ENCODE results near the gene TMEM167A.

TMEM167A gene

DNA sequence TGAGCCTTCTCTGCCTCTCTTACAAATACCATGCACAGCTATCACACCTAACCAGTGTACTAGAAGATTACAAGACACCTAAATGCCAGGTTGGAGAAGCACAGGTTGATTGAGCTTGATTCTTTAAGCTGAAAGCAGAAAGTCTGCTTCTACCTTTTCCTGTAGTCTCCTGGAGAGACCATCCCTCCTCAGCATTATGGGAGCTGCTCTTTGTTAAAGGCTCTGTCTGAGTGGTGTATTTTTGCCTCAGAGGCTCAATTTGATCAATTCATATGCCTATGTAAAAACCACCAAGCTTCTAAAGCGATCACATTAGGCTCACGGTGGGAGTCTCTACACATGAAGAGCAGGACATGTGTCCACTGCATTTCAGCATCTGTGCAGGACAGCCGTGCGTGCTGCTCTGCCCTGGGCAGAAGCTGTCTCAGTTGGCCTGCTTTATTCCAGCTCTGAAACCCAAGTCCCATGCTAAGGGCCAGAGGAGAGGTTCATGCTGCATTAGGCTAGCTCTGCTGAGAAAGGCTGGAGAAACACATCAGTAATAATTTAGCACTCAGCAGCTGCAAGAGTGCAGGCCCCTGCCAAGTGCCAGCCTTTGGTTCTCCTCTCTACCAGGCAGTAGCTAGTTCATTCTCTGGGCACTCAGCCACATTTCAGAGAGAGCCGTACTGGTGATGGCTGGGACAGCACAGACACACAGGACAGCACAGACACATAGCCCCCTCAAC, 41.7 kb downstream of the TMEM167A start:
- no peak for DNase-seq (ENCODE audit: low read depth in 2 of 2)

DNA sequence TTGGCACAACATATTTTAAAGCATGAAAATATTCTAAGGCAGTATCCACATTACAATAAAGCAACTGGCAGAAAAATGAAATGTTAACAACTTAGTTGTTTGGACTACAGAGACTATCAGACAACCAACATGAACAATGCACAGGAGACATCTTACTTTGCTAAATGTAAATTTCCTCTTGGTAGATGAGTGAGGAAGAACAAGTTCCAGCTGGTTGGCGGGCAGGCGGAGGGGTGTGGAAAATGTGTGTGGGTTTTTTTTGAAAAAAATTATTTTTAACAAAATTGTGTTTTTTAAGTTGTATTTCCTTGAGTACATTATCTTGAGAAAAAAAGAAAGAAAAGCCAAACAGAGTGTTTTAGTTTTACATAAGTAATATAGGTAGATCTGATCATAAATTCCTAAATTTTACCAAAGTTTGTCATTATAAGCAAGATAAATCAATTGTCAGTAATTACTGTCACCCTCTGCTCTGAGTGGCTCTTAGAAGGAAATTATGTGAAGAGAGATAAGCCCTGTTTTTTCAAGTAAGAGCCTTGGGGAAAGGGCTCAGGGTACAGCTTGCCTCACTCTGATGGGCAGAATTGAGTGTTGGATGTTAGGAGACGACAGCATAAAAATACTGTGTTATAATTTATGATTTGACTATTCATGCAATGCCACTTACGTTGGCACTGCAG, 42.5 kb downstream of the TMEM167A start:
- no peak for DNase-seq (ENCODE audit: low read depth in 2 of 2)

DNA sequence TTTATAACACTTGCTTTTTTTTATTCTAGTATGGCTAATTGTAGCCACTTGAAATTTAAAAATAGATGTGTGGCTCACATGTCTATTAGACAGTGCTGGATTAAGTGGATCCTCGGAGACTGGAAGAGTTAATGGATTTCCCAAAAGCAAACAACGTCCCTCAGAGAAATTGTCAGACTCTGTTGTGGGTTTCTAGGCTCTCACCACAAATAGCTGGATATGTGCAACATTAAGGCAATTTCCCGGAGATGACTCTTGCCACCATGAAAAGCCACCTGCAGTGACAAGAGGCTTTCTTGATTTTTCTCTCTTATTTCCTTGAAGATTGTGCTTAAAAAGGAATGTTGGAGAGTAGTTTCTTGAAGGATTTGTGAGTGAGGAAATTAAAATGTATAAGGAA, 43.2 kb downstream of the TMEM167A start:
- DNase-seq (ENCODE audit: low read depth in 2 of 2), result no peak

DNA sequence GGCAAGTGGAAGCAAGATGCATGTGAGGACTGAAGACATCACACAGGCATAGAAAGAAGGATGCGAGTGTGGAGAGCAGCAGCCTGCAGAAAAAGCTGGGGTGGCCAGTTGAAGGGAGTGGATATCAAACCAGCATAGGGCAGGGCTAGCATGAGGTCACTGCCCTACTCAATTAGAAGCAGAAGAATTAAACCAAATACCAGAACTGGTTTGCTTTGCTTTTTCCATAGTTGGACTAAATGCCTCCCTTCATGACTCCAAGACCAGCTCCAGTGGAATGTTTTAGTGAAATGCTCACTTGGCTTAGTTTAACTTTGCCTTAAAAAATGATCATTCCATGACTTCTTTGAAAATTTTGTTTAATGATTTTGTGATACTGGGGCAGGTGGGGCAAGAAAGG, 45.8 kb downstream of the TMEM167A start:
- DNase-seq (ENCODE audit: low read depth in 2 of 2), result no peak

DNA sequence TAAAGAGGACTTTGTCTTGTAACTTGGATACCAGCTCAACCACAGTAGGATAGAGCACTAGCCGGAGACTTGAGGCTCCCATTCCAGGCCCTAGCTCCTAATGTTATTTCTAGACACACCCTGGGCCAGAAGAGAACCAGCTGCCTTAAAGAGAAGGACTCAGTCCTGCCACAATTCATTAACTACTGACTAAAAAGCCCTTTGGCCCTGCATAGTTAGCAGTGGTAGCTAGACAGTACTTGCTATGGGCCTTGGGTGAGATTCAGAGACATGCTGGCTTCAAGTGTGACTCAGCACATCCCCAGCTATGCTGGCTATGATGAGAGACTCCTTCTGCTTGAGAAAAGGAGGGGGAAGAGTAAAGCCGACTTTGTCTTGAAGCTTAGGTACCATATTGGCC, 47.3 kb downstream of the TMEM167A start:
- DNase-seq (ENCODE audit: low read depth in 2 of 2), result no peak

DNA sequence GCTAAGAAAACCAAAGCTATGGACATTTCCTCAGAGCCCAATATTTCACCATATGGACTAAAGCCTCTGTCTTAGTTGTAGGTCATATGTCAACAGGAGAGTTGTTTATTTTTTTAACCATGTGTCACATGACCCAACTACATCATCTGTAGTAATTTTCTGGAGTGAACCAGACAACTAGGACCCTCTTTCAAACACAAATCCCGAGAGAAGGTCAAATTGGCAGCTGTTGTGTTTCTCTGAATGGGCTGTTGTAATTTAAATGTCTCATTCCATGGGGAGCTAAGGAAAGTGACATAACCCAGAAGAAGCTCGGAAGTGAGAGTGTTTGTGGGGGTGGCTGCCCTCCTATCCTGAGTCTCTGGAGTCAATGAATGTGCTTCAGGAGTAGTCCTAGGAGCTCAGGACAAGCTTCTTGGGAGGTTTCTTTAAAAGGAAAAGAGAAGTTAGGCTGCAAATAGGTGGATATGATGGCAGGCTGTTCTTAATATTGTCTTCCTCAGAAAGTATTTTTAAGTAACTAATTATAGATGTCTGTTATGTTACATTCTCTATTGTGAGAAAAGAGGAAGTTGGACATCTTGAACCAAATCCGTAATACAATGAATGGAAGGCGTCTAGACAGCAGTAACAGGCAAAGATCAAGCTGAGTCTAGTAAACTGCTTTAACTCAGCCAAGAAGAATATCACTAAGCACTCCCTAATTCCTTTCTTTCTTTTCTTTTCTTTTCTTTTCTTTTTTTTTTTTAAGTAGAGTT, 50.1 kb downstream of the TMEM167A start:
- no peak for DNase-seq (ENCODE audit: low read depth in 2 of 2)

DNA sequence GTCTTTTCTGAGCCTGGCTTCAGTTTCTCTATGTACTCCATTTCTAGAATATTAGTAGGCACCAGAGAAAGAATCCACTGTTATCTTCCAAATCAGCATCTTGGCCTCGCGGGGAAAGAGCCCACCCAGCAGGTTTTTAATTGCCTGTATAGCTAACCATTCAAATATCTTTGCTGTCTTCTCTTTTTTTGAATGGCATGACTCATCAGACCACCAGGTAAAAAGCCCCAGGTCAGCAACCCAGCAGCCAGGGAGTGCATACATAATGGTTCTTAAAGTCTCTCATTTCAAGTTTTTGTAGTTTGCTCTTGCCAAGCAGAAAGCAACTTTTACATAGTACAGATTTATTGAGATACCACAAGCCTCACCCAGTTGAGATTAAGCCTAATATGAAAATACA, 50.7 kb downstream of the TMEM167A start:
- DNase-seq (ENCODE audit: low read depth in 2 of 2), result no peak

DNA sequence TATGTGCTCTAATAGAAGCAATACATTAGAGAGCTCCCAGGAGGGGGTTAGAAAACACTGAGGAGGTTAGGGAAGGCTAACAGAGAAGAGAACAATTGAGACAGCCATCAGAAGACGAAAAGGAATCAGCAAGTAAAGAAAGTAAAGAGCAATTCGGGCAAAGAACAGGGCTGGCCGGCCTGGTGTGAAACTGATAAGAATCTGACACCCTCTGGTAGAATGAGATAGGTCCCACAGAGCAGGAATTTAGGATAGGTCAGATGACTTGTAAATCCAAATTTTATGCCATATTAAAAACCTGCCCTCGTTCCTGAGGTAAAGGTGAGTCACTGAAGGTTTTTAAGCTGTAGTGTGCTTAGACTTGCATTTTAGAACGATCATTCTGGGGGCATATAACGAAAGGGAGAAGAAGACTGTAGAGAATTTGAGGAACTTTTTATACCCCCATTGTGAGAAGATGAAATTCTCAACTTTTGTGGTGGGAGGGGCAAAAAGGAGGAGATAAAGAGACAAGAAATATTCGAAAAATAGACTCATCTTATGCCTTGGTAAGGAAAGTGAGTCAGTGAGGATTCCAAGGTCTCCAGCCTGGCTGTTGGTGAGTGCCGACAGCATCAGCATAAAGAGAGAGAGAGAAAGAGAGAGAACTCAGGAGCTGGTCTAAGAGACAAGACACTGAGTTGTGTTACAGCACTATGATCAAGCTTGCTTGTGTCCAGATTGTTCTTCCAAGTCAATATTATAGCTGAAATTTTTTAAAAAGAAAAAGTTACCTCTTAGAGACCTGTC, 51.3 kb downstream of the TMEM167A start:
- no peak for DNase-seq (ENCODE audit: low read depth in 2 of 2)

DNA sequence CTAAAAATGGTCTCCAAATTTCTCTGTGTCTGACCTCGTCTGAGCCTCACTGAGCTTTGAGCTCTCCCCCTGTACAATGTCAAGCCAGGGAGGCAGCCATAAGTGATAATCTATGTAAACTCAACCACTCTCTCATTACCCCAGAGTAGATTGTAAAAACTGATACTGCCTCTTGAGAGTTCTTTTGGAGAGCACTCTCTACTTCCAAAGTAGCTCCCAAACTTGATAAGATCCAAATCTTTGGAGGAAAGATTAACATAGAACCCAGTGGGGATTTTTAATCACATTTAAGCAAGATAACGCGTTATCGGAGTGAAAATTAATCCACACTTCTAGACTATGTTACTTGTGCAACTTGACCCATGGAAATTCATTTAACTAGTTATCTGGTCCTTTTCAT, 54.9 kb downstream of the TMEM167A start:
- no peak for DNase-seq (ENCODE audit: low read depth in 2 of 2)

DNA sequence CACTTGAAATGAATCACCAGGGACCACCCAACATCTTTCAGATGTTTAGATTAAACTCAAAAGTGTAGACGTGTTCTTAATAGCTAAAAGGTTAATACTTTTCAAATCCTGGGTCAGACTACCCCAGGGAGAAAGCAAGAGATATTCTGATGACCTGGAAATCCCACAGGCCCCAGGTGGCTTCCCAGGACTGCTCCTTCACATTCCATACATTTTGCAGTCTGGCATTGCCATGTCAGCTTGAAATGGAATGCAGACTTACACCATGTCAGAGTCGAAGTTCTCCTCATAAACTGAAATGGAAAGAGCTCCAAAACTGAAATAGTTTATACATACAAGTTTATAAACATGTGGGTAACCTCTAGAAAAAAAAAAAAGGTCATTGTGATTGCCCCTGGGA, 61.5 kb downstream of the TMEM167A start:
- no peak for DNase-seq (ENCODE audit: low read depth in 2 of 2)

DNA sequence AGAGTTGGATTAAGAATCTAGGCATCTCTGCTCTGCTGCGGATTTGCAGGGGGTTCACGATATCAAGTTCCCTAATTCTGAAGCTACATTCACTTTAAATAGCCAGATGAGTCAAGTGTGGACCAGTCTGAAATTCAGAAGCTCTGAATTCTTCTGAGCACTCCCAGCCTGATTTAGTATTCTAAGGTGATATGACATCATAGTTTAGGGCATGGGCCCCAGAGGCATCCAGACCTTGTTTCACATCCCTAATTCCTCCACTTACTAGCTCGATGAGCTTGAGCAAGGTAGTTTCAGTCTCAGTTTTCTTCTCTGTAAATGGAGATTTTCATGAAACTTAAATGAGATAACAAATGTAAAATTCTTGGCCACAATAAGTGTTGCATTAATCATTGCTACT, 65.2 kb downstream of the TMEM167A start:
- no peak for DNase-seq (ENCODE audit: low read depth in 2 of 2)

DNA sequence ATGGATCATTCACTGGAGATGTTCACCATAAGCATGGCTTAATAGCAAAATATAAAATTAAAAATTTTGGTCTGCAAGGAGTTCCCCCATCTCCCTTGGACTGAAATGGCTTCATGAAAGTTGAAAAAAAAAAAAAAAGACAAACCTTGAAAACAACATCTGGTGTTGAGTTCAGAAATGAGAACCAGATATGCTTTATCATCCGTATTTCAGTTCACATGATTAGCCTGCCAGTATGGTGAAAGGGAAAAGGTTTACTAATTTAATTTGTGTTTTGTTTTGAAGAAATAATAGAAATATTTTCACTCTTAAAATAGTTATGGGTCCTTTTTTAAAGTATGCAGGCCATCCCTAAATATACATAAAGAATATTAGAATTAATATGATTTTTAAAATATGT, 67.8 kb downstream of the TMEM167A start:
- no peak for DNase-seq (ENCODE audit: low read depth in 2 of 2)

DNA sequence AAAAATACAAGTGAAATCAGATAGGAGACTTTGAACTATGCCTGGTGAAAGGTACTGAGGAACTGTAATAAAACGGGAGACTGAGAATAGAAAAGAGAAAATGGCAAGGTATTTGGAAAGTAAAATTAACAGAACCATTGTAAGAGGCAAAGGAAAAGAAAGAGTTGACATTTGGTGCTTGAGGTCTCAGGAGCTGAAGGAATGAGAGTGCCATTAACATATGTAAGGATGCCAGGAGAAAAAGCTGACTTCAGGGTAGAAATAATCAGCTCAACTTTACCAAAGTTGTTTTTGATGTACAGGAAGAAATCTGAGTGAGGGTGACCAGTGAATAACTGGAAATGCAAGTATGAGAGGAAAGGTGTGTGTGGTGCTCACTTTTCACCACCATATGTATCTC, 69.4 kb downstream of the TMEM167A start:
- no peak for DNase-seq (ENCODE audit: low read depth in 2 of 2)

DNA sequence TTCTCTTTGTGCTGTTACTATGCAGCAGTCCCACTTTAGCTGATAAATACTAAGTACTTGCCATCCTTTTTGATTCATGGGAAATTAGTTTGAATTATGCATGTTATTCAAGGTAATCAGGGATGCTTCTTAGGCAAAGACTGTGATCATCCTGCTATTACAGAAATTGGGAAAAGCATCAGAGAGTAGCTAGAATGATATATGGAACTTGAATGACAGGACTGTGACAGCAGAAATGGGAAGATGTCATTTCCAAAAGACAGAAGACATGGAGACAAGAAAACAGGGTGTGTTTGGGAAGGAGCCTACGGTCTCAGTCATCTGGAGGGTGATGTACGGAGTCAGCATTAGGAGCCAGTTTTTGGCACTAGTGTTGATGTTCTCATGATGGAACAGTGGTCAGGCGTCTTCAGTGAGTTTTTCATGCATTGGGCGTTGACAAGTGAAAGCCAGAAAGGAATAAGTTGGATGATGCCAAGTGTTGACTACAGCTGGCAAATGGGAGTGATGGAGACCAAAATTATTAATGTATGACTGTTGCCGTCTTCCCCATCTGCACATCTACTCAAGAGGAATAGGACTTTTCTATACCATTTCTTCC, 70.4 kb downstream of the TMEM167A start:
- no peak for DNase-seq (ENCODE audit: low read depth in 2 of 2)

DNA sequence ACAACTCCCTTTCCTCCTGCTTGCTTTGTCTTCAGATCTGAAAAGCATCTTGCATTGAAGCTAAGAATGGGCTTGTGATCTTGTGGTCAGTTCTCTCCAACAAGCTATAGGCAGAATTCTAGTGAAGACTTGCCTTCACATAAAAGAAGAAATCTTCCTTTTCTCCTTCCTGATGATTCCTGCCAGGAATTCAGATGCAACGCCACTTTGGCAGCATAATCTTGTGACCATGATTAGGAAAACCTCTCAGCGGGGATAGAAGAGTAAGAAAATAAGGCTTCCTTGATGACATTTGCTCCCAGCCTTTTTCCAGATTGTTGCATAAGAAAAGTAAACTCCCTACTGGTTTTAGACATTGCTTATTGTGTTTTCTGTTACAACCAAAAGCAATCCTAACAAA, 73.4 kb downstream of the TMEM167A start:
- no peak for DNase-seq (ENCODE audit: low read depth in 2 of 2)

Measured in stimulated activated CD4-positive, alpha-beta T cell treated with anti-CD3 and anti-CD28 coated beads, Interleukin-12 subunit alpha, Interleukin-12 subunit beta, amount 100 ng/mL, for 24 hours (primary cell).